ENCODE measurements around the gene SAA4. TPM values are rescaled to one million over a fixed set of nuclear protein-coding genes. Genes with fewer than 3 reads are reported as not detected.

SAA4 gene
- total and polyA plus RNA-seq, 8 donors: 3.7 TPM; not detected in 7

DNA sequence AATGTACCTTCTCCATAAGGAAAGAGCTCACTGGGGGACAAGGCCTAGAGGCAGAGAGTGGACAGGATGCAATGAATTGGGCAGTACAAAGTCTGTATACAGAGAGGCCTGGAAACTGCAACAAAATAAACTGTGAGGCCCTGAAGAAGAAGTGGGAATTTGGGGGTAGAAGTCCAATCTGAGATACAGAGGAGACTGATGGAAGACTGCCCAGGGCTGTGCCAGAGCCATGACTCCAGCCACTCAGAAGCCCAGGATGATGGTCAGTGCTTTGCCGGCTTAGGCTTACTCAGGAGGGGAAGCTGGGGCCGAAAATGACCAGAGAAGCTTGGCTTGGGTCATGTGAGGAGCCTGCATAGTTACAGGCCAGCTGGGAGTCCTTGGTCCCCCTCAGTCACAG is 5.7 kb downstream of the SAA4 start:
- intact Hi-C loops (cut with DNase I): no loop called here
- Histone ChIP-seq H3K27ac (no peak overlapping the region), H3K27me3 (no peaks in the 10 kb centered on the region), H3K9me3 (no peaks in the 10 kb centered on the region), H3K4me1 (no peaks in the 10 kb centered on the region), H3K36me3 (no peaks in the 10 kb centered on the region), H3K4me3 (no peak overlapping the region)
- no peak for TF ChIP-seq CTCF (IDR thresholded peaks at IDR 0.05)
- DNase-seq (no peak), ATAC-seq (no peak)

- Histone ChIP-seq H3K27me3 (no peaks in the 10 kb centered on the region), H3K4me1 (no peaks in the 10 kb centered on the region), H3K9me3 (no peaks in the 10 kb centered on the region), H3K4me3 (no peak overlapping the region), H3K36me3 (no peaks in the 10 kb centered on the region), H3K27ac (no peak overlapping the region)
- DNase-seq (no peak), ATAC-seq (no peak)
- no peak for TF ChIP-seq CTCF (IDR thresholded peaks at IDR 0.05)
- intact Hi-C loops (cut with DNase I): no loop called here
Measured at GRCh38 chr11:18229501-18229900, 7.1 kb downstream of the SAA4 start.

- H3K36me3 ChIP-seq: no peaks in the 10 kb centered on the region
- no peak for DNase-seq
- no peaks in the 10 kb centered on the region for H3K9me3 ChIP-seq
- TF ChIP-seq CTCF (IDR thresholded peaks at IDR 0.05): no peak
- ATAC-seq: no peak
- H3K27ac ChIP-seq: no peak overlapping the region
- H3K4me1 ChIP-seq: no peaks in the 10 kb centered on the region
- no peaks in the 10 kb centered on the region for H3K27me3 ChIP-seq
- intact Hi-C loops (cut with DNase I): no loop called here
- no peak overlapping the region for H3K4me3 ChIP-seq
Measured at GRCh38 chr11:18225913-18226312, 10.7 kb downstream of the SAA4 start.

DNA sequence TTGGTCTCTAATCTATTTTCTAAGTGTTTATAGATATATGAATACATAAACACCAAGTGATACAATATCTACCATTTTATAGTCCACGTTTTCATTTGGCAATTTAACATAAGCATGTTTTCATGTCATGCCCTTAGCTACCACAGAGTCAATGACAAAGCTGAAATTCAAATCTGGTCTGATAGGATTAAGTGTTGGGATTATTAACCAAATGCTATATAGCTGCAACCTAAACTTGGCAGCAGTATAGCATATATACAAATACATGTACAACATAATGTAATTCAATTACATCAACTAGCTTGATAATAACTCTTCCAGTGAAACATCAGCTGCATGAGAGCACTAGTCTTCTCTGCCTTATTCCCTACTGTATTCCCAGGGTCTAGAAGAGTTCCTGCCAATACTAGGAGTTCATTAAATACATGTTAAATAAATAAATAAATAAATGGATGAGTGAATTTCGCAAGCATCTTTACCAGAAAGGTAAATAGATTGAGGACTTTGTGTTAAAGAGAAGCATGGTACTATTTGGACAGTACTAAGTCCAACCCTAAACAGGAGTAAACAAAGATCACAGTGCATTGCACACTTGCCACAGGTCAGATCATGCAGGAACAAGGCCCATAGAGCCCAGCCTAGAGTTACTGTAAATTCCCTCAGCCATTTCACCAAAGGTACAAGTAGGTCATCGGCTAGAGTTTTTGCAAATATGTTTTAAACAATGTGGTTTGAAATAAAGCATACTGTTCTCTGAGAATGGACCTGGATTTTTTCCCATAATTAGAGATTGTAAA is 12.8 kb downstream of the SAA4 start:
- DNase-seq: peak in 2 of 4 donors; percentile 18 to 24
- no peak for ATAC-seq
- Histone ChIP-seq H3K27ac (no peak overlapping the region), H3K27me3 (no peaks in the 10 kb centered on the region), H3K9me3 (no peaks in the 10 kb centered on the region), H3K36me3 (no peaks in the 10 kb centered on the region), H3K4me3 (no peak overlapping the region), H3K4me1 (no peaks in the 10 kb centered on the region)
- no peak for TF ChIP-seq CTCF (IDR thresholded peaks at IDR 0.05)
- intact Hi-C loops (cut with DNase I): no loop called here

GRCh38 chr11:18222814-18223421 is 13.7 kb downstream of the SAA4 start:
- ATAC-seq: no peak
- H3K4me3 ChIP-seq: no peak overlapping the region
- no peak overlapping the region for H3K27ac ChIP-seq
- no peak for DNase-seq
- H3K27me3 ChIP-seq: no peaks in the 10 kb centered on the region
- TF ChIP-seq CTCF (IDR thresholded peaks at IDR 0.05): no peak
- intact Hi-C loops (cut with DNase I): no loop called here
- no peaks in the 10 kb centered on the region for H3K4me1 ChIP-seq
- no peaks in the 10 kb centered on the region for H3K9me3 ChIP-seq
- H3K36me3 ChIP-seq: no peaks in the 10 kb centered on the region
